Calu3 (cell line): Measurements from ENCODE around the gene MLLT6. TPM values are rescaled to one million over a fixed set of nuclear protein-coding genes. Genes with fewer than 3 reads are reported as not detected.
A peak's percentile ranks its signal among the peaks of the same experiment; 100 is the strongest.

Experiments used
- BruUV-seq: library from RNA; stranded (reverse); fragments of 400-500 nt; replicated peaks from 2 replicates; lab custom pipeline; 2021; lab: Mats Ljungman, UMichigan
- CTCF ChIA-PET: fragments of 300-600 bp; sonication (Branson Sonifier 250); formaldehyde crosslinking; loops from one replicate; lab custom pipeline; 2022; ENCODE audit warnings: antibody characterized with exemption; lab: Charles Lee
- DNase-seq: peaks from one replicate; pipeline ENCODE4 v3.0.0; 2022
- H3K27ac Mint-ChIP-seq: one replicate; pipeline ENCODE4 v1.8.0; 2022; ENCODE audit warnings: mixed read lengths; ENCODE audit not compliant: unreplicated experiment
- H3K27me3 Mint-ChIP-seq: one replicate; pipeline ENCODE4 v1.8.0; 2022; ENCODE audit warnings: mixed read lengths; ENCODE audit not compliant: unreplicated experiment
- H3K36me3 Mint-ChIP-seq: one replicate; pipeline ENCODE4 v1.8.0; 2022; ENCODE audit warnings: mild to moderate bottlenecking, moderate library complexity, mixed read lengths; ENCODE audit not compliant: insufficient read depth, unreplicated experiment
- H3K4me1 Mint-ChIP-seq: one replicate; pipeline ENCODE4 v1.8.0; 2022; ENCODE audit warnings: mild to moderate bottlenecking, low read depth, mixed read lengths; ENCODE audit not compliant: unreplicated experiment
- H3K4me3 Mint-ChIP-seq: one replicate; pipeline ENCODE4 v1.8.0; 2022; ENCODE audit warnings: mild to moderate bottlenecking, low read depth, moderate library complexity, mixed read lengths; ENCODE audit not compliant: unreplicated experiment
- H3K9me3 Mint-ChIP-seq: one replicate; pipeline ENCODE4 v1.8.0; 2022; ENCODE audit warnings: low read depth, mixed read lengths; ENCODE audit not compliant: unreplicated experiment
- intact Hi-C: fragments of 100-400 bp; cut with micrococcal nuclease; formaldehyde crosslinking; loops from one replicate; pipeline ENCODE4 v1.10.0; 2022; ENCODE audit not compliant: unreplicated experiment
- total RNA-seq: library from RNA; stranded (reverse); gene quantifications from 2 replicates; pipeline ENCODE4 v1.2.3, GENCODE V29; 2022
- TF ChIP-seq, protein P1 (sequence below): fragments of 200-600 bp; IDR thresholded peaks from one replicate; pipeline ENCODE4 v1.8.0; 2022; ENCODE audit warnings: antibody characterized with exemption; ENCODE audit not compliant: unreplicated experiment

Gene MLLT6
- total RNA-seq, 1 experiment from 2014 or later: 463 TPM

DNA sequence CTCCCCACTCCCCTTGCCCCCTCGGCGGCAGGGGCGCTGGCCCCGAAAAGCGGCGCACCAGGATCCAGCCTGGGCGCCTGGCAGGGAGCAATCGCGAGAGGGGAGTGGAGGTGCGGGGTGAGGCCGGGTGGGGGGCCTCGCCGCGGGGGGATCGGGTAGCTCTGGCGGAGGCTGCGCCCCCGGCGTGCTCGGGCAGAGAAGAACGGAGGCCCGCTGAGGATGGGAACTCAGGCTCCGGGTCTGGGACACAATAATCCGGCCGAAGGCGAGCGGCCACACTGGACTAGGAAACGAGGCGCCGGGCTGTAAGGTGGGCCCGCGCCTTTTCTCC, 43.8 kb downstream of the MLLT6 start:
- CTCF ChIA-PET: interaction anchor here (0.6 to 1.8 kb wide), 3 partner anchors 9 to 116 kb away, joined by 3 to 14 read pairs (median 4); partner anchors contain the start of gene CISD3
- intact Hi-C loops: loop anchor here (1.0 kb wide), 1 partner anchor 43 kb away; no protein-coding TSS in a partner anchor
- Mint-ChIP-seq H3K4me1 (peaks cover 54% of the 10 kb centered on the region), H3K9me3 (no peaks in the 10 kb centered on the region), H3K4me3 (peak overlapping the region; percentile 78), H3K27me3 (no peaks in the 10 kb centered on the region), H3K36me3 (peaks cover 100% of the 10 kb centered on the region), H3K27ac (no peak overlapping the region)
- DNase-seq: no peak
- TF ChIP-seq, protein P1, sequence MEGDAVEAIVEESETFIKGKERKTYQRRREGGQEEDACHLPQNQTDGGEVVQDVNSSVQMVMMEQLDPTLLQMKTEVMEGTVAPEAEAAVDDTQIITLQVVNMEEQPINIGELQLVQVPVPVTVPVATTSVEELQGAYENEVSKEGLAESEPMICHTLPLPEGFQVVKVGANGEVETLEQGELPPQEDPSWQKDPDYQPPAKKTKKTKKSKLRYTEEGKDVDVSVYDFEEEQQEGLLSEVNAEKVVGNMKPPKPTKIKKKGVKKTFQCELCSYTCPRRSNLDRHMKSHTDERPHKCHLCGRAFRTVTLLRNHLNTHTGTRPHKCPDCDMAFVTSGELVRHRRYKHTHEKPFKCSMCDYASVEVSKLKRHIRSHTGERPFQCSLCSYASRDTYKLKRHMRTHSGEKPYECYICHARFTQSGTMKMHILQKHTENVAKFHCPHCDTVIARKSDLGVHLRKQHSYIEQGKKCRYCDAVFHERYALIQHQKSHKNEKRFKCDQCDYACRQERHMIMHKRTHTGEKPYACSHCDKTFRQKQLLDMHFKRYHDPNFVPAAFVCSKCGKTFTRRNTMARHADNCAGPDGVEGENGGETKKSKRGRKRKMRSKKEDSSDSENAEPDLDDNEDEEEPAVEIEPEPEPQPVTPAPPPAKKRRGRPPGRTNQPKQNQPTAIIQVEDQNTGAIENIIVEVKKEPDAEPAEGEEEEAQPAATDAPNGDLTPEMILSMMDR: peak; percentile 21
- no TSS peak for BruUV-seq

DNA sequence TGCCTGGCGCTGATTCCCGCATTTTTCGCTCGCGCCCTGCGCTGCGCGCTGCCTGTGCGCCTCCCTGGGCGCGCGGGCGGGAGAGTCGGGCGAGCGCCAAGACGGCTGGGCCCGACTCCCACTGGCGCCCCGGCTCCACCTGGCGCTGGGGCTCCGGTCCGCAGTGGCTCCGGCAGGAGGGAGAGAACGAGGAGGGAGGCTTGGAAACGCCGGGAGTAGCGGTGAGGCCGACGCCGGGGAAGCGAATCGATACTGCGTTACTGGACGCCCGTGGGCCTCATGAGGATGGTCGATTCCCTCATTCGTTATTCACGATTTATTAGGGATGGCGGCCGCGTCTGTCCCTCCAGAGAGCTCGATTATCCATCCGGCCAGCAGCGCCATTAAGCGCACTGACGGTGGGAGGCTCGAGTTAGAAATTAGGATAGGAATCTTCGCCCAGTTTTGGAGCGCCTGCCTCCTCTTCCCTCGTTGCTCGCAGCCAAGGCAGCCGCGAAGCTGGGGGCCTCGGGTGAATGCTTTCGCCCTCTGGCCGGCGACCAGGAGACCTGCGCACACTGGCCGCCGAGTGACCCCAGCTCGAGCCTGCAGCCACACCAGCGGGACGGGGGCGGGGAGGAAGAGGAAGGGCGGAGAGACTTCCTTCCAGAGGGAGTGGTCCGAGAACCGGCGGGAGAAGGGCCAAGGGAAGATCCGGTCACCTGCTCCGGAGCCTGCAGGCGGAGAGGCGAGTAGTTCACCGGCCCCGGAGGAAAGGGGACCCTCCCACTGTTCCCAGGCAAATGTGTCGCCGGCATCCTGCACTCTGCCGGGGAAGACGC, 44.4 kb downstream of the MLLT6 start:
- Mint-ChIP-seq H3K27me3 (no peaks in the 10 kb centered on the region), H3K9me3 (no peaks in the 10 kb centered on the region), H3K4me3 (peak overlapping the region; percentile 78), H3K27ac (peak overlapping the region; percentile 85), H3K36me3 (peaks cover 99% of the 10 kb centered on the region), H3K4me1 (peaks cover 52% of the 10 kb centered on the region)
- TF ChIP-seq, protein P1: no peak
- CTCF ChIA-PET: interaction anchor here (0.6 to 1.9 kb wide), 11 partner anchors 9 to 1096 kb away, joined by 3 to 14 read pairs (median 5); partner anchors contain the start of gene CISD3
- peak; percentile 100 for DNase-seq
- TSS peak; percentile 73 for BruUV-seq
- intact Hi-C loops: loop anchor here (1.0 to 5.0 kb wide), 4 partner anchors 43 to 403 kb away; partner anchors contain the start of gene PLXDC1

DNA sequence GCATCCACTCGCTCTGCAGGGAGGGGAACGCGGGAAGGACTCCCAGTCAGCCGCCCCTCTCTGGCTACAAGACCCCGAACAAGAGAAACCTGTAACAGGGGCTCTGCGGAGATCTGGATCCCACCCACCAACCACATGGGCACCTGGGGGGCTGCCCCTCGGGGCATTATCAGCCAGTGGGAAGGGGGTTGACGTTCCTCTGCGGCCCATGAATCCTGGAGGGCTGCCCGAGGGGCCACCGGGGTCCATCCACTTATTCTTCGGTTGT, 44.9 kb downstream of the MLLT6 start:
- BruUV-seq: no TSS peak
- Mint-ChIP-seq H3K4me3 (peak overlapping the region; percentile 78), H3K27me3 (no peaks in the 10 kb centered on the region), H3K4me1 (peaks cover 47% of the 10 kb centered on the region), H3K9me3 (no peaks in the 10 kb centered on the region), H3K36me3 (peaks cover 98% of the 10 kb centered on the region), H3K27ac (peak overlapping the region; percentile 85)
- TF ChIP-seq, protein P1: peak; percentile 8
- CTCF ChIA-PET: interaction anchor here (0.9 to 1.9 kb wide), 5 partner anchors 15 to 404 kb away, joined by 3 to 14 read pairs (median 7); partner anchors contain the start of gene CISD3
- DNase-seq: no peak
- intact Hi-C loops: loop anchor here (2.0 to 5.0 kb wide), 3 partner anchors 47 to 402 kb away; partner anchors contain the start of gene PLXDC1

DNA sequence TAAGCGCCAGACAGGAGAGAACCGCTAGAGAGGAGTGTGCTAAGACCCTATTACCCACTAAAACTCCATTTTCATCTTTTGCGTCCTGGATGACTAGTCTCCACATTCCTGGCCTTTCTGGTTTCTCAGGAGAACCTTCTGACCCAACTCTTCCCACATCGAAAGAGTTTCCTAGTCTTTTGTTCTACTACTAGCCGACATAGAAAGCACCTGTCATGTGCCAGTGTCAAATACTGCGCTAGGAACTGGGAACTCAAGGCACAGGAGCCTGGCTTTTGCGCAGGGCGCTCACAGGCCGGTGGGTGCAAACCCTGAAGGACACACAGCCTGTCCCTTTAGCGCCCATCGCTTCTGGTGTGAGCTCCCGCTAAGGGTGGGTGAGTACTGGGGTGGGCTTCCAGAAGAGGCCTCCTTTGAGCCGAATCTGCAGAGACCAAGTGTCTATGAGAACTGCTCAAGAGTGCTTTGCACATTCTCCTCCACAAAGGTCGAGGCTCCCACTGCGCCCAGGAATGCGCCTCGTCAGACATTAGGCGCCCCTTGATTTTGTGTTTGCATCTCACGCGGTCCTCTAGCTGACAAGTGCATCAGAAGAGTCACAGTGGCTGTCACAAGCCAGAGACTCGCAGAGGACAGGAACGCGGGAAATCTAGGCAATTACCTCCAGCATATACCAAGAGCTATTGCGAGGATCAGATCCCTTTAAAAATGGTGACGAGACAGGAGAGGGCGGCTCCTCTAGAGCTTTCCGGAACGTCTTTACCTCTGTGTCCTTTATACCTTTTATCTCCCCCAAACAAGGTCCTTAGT, 45.4 kb downstream of the MLLT6 start:
- H3K36me3 Mint-ChIP-seq: peaks cover 92% of the 10 kb centered on the region
- H3K9me3 Mint-ChIP-seq: no peaks in the 10 kb centered on the region
- H3K4me3 Mint-ChIP-seq: peak overlapping the region; percentile 78
- peaks cover 44% of the 10 kb centered on the region for H3K4me1 Mint-ChIP-seq
- intact Hi-C loops: loop anchor here (2.0 to 5.0 kb wide), 3 partner anchors 48 to 402 kb away; partner anchors contain the start of gene PLXDC1
- DNase-seq: peak; percentile 56
- TF ChIP-seq, protein P1: no peak
- peak overlapping the region; percentile 85 for H3K27ac Mint-ChIP-seq
- CTCF ChIA-PET: interaction anchor here (0.6 to 1.9 kb wide), 9 partner anchors 15 to 496 kb away, joined by 3 to 11 read pairs (median 3); partner anchors contain the start of genes ARHGAP23 and LASP1
- no TSS peak for BruUV-seq
- H3K27me3 Mint-ChIP-seq: no peaks in the 10 kb centered on the region
